ENCODE measurements around the gene GNA12.

The GNA12 gene

DNA sequence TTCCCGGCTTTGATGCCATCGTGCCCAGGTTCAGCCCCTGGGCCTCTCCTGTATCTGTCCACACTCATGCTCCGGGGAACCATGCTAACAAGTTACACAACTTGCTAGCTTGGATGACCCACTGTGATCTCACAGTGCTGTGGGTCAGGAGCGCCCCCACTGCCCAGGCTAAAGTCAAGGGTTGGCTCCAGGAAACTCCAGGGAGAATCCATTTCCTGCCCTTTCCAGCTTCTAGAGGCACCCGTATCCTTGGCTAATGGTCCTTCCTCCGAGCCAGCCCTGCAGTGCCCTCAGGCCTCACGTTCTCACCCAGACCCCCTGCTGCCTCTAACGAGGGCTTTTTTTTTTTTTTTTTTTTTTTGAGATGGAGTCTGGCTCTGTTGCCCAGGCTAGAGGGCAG, 136.6 kb downstream of the GNA12 start:
- Mint-ChIP-seq H3K9me3 (no peaks in the 10 kb centered on the region), H3K4me3 (no peak overlapping the region)

DNA sequence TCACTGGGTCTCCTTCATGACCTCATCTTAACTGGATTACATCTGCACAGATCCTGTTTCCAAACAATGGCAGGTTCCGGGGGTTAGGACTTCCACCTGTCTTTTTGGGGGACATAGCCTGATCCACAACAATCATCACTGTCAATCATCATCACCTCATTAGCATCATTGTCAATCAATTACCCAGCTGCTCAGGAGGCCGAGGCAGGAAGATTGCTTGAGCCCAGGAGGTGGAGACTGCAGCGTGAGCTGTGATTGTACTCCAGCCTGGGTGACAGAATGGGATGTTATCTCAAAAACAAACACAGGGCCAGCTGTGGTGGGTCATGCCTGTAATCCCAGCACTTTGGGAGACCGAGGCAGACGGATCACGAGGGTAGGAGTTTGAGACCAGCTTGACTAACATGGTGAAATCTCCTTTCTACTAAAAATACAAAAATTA, 137.4 kb downstream of the GNA12 start:
- Mint-ChIP-seq H3K4me3 (no peak overlapping the region), H3K4me1 (peaks cover 10% of the 10 kb centered on the region), H3K27ac (peak overlapping the region in 1 of 3 experiments; percentile 34), H3K9me3 (no peaks in the 10 kb centered on the region), H3K27me3 (ENCODE audit: low read depth) (peaks cover 18% of the 10 kb centered on the region), H3K36me3 (ENCODE audit: low read depth) (no peaks in the 10 kb centered on the region)
- TF ChIP-seq, protein P1, sequence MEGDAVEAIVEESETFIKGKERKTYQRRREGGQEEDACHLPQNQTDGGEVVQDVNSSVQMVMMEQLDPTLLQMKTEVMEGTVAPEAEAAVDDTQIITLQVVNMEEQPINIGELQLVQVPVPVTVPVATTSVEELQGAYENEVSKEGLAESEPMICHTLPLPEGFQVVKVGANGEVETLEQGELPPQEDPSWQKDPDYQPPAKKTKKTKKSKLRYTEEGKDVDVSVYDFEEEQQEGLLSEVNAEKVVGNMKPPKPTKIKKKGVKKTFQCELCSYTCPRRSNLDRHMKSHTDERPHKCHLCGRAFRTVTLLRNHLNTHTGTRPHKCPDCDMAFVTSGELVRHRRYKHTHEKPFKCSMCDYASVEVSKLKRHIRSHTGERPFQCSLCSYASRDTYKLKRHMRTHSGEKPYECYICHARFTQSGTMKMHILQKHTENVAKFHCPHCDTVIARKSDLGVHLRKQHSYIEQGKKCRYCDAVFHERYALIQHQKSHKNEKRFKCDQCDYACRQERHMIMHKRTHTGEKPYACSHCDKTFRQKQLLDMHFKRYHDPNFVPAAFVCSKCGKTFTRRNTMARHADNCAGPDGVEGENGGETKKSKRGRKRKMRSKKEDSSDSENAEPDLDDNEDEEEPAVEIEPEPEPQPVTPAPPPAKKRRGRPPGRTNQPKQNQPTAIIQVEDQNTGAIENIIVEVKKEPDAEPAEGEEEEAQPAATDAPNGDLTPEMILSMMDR (IDR thresholded peaks at IDR 0.05; ENCODE audit: unreplicated experiment in 3 of 3): no peak

More for the DNA sequence above, 136.6 kb downstream of the GNA12 start:
- no peaks in the 10 kb centered on the region for H3K36me3 Mint-ChIP-seq (ENCODE audit: low read depth)
- peaks cover 10% of the 10 kb centered on the region for H3K4me1 Mint-ChIP-seq
- peaks cover 18% of the 10 kb centered on the region for H3K27me3 Mint-ChIP-seq (ENCODE audit: low read depth)
- H3K27ac Mint-ChIP-seq: no peak overlapping the region
- TF ChIP-seq, protein P1 (IDR thresholded peaks at IDR 0.05; ENCODE audit: unreplicated experiment in 3 of 3): no peak

DNA sequence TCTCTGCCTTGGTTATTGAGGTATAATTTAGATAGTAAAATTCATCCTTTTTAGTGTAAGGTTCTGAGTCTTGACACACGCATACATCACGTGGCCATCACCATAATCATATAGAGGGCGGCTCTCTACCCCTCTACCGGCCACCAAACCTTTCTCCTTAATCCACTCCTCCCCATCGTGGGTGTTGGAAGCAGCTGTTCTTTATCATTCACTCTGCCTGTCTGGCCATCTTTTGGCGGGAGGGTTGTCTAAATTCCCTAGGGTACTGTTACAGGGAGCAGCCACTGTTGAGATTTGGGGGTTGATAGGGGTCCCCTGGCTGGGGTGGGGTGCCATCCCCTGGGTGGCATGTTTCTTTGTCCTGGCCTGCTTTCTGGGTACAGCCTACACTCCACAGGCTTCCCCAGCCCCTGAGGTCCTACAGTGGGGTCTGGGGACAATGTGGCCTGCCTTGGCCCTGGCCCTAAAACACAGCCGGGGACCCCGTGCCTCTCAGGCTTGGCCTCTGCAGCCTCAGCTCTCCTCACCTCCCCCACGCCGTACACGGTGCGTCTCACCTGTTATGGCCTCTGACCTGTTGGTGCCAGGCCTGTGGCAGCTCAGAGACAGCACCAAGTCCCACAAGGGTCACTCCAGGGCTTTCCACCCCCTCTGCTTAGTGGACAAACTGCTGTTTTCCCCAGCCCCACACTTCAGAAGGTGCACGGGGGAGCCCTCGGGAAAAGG, 138.6 kb downstream of the GNA12 start:
- Mint-ChIP-seq H3K36me3 (ENCODE audit: low read depth) (no peaks in the 10 kb centered on the region), H3K4me1 (peaks cover 10% of the 10 kb centered on the region), H3K27me3 (ENCODE audit: low read depth) (peaks cover 22% of the 10 kb centered on the region), H3K27ac (no peak overlapping the region), H3K4me3 (no peak overlapping the region), H3K9me3 (no peaks in the 10 kb centered on the region)
- TF ChIP-seq, protein P1 (IDR thresholded peaks at IDR 0.05; ENCODE audit: unreplicated experiment in 3 of 3): no peak

DNA sequence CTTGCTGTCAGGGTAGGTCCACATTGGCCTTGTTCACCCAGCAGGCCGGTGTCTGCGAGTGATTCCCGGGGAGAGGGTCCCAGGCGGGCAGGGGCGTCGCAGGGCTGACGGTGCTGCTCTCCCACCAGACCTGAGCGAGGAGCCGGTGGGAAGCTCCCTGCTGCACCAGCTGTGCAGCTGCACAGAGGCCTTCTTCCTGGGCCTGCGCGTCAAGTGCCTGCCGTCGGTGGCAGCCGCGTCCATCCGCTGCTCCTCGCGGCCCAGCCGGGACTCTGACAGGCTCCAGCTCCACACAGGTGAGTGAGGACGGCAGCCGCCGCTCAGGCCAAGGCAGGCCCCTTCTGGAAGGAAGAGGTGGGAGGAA, 141.5 kb downstream of the GNA12 start:
- Mint-ChIP-seq H3K4me1 (peaks cover 10% of the 10 kb centered on the region), H3K27me3 (ENCODE audit: low read depth) (peaks cover 33% of the 10 kb centered on the region), H3K27ac (no peak overlapping the region), H3K9me3 (no peaks in the 10 kb centered on the region), H3K4me3 (no peak overlapping the region), H3K36me3 (ENCODE audit: low read depth) (no peaks in the 10 kb centered on the region)
- TF ChIP-seq, protein P1 (IDR thresholded peaks at IDR 0.05; ENCODE audit: unreplicated experiment in 3 of 3): no peak

DNA sequence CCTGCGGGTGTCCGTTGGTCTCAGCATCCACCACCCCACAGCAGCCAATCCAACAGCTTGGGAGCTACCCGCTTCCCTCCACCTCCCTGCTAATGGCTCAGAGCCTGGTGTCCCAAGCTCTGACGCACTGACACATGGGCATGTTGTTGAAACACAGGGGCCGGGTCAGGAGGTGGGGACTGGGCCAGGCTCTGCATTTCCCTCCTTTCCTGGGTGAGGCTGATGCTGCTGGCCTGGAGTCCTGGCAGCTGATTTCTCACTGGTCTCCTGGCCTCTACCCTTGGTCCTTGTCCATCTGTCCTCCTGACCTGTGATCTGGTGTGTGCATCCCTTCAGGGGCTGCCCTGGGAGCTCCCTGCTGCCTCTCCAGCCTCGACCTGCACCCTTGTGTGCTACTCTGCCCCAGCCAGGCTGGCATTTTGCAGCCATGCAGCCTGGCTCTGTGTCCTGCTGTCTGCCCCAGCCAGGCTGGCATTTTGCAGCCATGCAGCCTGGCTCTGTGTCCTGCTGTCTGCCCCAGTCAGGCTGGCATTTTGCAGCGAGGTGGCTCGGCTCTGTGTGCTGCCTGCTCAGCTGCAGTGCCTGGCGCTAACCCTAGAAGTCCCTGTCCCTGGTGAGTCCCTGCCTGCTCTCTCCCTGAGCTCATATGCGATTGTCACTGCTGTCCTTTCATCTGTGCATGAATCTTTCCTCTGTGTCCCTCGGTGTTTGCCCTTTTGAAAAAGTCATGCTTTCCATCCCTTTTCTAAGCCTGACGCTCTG, 142.1 kb downstream of the GNA12 start:
- peaks cover 28% of the 10 kb centered on the region for H3K27me3 Mint-ChIP-seq (ENCODE audit: low read depth)
- no peaks in the 10 kb centered on the region for H3K9me3 Mint-ChIP-seq
- no peak overlapping the region for H3K27ac Mint-ChIP-seq
- TF ChIP-seq, protein P1 (IDR thresholded peaks at IDR 0.05; ENCODE audit: unreplicated experiment in 3 of 3): no peak
- H3K36me3 Mint-ChIP-seq (ENCODE audit: low read depth): no peaks in the 10 kb centered on the region
- peaks cover 10% of the 10 kb centered on the region for H3K4me1 Mint-ChIP-seq
- no peak overlapping the region for H3K4me3 Mint-ChIP-seq

Measured in nephron (organoid).